Endothelial cell of umbilical vein (primary cell): Measurements from ENCODE around the gene GRID1. TPM values are rescaled to one million over a fixed set of nuclear protein-coding genes. Genes with fewer than 3 reads are reported as not detected.

ENCODE experiments used
- BruUV-seq: library from RNA; stranded (reverse); fragments of 400-500 nt; replicated peaks from 2 replicates; lab custom pipeline; 2021; lab: Mats Ljungman, UMichigan
- CTCF ChIA-PET: fragments of 300-600, 350-600 bp; sonication (Branson Sonifier 250); formaldehyde crosslinking; loops from one replicate; lab custom pipeline; 2021; ENCODE audit warnings: antibody characterized with exemption, inconsistent platforms; lab: Charles Lee
- POLR2A ChIA-PET: fragments of 300-600, 350-600 bp; sonication (Branson Sonifier 250); formaldehyde crosslinking; loops from one replicate; lab custom pipeline; 2021; ENCODE audit warnings: antibody characterized with exemption, inconsistent platforms; lab: Charles Lee
- DNase-seq: peaks from one replicate; pipeline ENCODE4 v3.0.0-alpha.2; 2011; ENCODE audit warnings: low read depth, low spot score
- FAIRE-seq: peaks from 2 replicates; lab custom pipeline; 2011; peaks lifted over from hg19 to GRCh38; lab: Jason Lieb, UNC
- H2AFZ ChIP-seq: 2 replicates; pipeline ENCODE4 v1.6.0; 2012; ENCODE audit warnings: low read depth, low read length, control low read depth, inconsistent platforms
- H3K27ac ChIP-seq: 2 replicates; pipeline ENCODE4 v1.5.1; 2011; ENCODE audit warnings: low read depth, mild to moderate bottlenecking, control low read depth, low read length, moderate library complexity; ENCODE audit not compliant: insufficient read depth
- H3K27me3 ChIP-seq, 2 experiments: 2 replicates each; pipeline versions ENCODE4 v1.6.0 to v1.6.1; 2011; ENCODE audit warnings: low read length in 2 of 2, mixed read lengths in 1 of 2; ENCODE audit not compliant: control insufficient read depth in 2 of 2, insufficient read depth in 2 of 2
- H3K36me3 ChIP-seq, 2 experiments: 2 replicates in 1 of 2; 3 replicates in 1 of 2; pipeline ENCODE4 v1.5.1; 2011; ENCODE audit warnings: low read length in 2 of 2, mild to moderate bottlenecking in 1 of 2, moderate library complexity in 1 of 2; ENCODE audit not compliant: control insufficient read depth in 2 of 2, insufficient read depth in 2 of 2; ENCODE audit errors: extremely low read depth in 1 of 2
- H3K4me1 ChIP-seq: 3 replicates; pipeline ENCODE4 v1.5.1; 2011; ENCODE audit warnings: mild to moderate bottlenecking, low read length; ENCODE audit not compliant: control insufficient read depth, insufficient read depth; ENCODE audit errors: extremely low read depth
- H3K4me2 ChIP-seq: 2 replicates; pipeline ENCODE4 v1.6.1; 2011; ENCODE audit warnings: low read length, control low read depth, mixed read lengths; ENCODE audit not compliant: insufficient read depth
- H3K4me3 ChIP-seq, 3 experiments: fragments of 200-600 bp in 1 of 3; sonication (generic), shearing (Covaris generic) in 1 of 3; replicated peaks in 1 of 3; 2 replicates each; pipeline ENCODE4 v1.5.1; 2011 to 2016; ENCODE audit warnings: control low read depth in 3 of 3, low read length in 3 of 3, mild to moderate bottlenecking in 2 of 3, inconsistent platforms in 1 of 3, low read depth in 1 of 3, moderate library complexity in 1 of 3; ENCODE audit not compliant: insufficient read depth in 1 of 3
- H3K79me2 ChIP-seq: 2 replicates; pipeline ENCODE4 v1.6.0; 2012; ENCODE audit warnings: low read length, inconsistent platforms; ENCODE audit not compliant: control insufficient read depth, insufficient read depth
- H3K9ac ChIP-seq: replicated peaks from 2 replicates; pipeline ENCODE3; 2011; ENCODE audit warnings: low read length, control low read depth; ENCODE audit not compliant: insufficient read depth; ENCODE audit errors: extremely low read depth
- H3K9me1 ChIP-seq: replicated peaks from 3 replicates; pipeline ENCODE4 v1.6.0; 2011; ENCODE audit warnings: mild to moderate bottlenecking, low read length; ENCODE audit not compliant: control insufficient read depth, insufficient read depth; ENCODE audit errors: extremely low read depth
- H3K9me3 ChIP-seq: replicated peaks from 2 replicates; pipeline ENCODE4 v1.5.1; 2012; ENCODE audit warnings: low read length, inconsistent platforms; ENCODE audit not compliant: control insufficient read depth, insufficient read depth
- H4K20me1 ChIP-seq: replicated peaks from 2 replicates; pipeline ENCODE3; 2011; ENCODE audit warnings: mild to moderate bottlenecking, low read length; ENCODE audit not compliant: control insufficient read depth, insufficient read depth; ENCODE audit errors: extremely low read depth
- EZH2 ChIP-seq: IDR thresholded peaks from 2 replicates; pipeline ENCODE4 v1.6.1; 2012; ENCODE audit warnings: borderline replicate concordance, low read depth, mild to moderate bottlenecking, moderate library complexity, low read length, inconsistent platforms; ENCODE audit not compliant: severe bottlenecking
- FOS ChIP-seq: IDR thresholded peaks from 2 replicates; pipeline ENCODE4 v1.6.1; 2011; ENCODE audit warnings: mild to moderate bottlenecking, low read length, moderate library complexity, borderline replicate concordance; ENCODE audit not compliant: insufficient read depth
- GATA2 ChIP-seq: IDR thresholded peaks from 2 replicates; pipeline ENCODE4 v1.7.0; 2011; ENCODE audit warnings: low read depth, mild to moderate bottlenecking, moderate library complexity, mixed read lengths, low read length; ENCODE audit not compliant: insufficient read length, insufficient read depth
- JUN ChIP-seq: IDR thresholded peaks from 2 replicates; pipeline ENCODE4 v1.6.1; 2011; ENCODE audit warnings: borderline replicate concordance, low read depth; ENCODE audit not compliant: insufficient read length, insufficient read depth
- MYC ChIP-seq: IDR thresholded peaks from one replicate; pipeline ENCODE4 v1.6.1; 2011; ENCODE audit warnings: mild to moderate bottlenecking, low read depth, low read length
- POLR2A ChIP-seq: IDR thresholded peaks from 2 replicates; pipeline ENCODE4 v1.6.1; 2012; ENCODE audit warnings: low read depth, mild to moderate bottlenecking, control low read depth, low read length
- POLR2AphosphoS5 ChIP-seq: IDR thresholded peaks from 2 replicates; pipeline ENCODE4 v1.6.1; 2012; ENCODE audit warnings: low read depth, mild to moderate bottlenecking, control low read depth, low read length, moderate library complexity; ENCODE audit not compliant: insufficient read depth
- dilution Hi-C: fragments of 300-500 bp; cut with MboI; formaldehyde crosslinking; loops from one replicate; pipeline ENCODE4 v1.15.0; 2019; ENCODE audit warnings: low sequenced_read_pairs; ENCODE audit not compliant: extremely low pct_ligation_motif_present
- intact Hi-C: fragments of 100-400 bp; cut with micrococcal nuclease; formaldehyde crosslinking; loops from one replicate; pipeline ENCODE4 v1.10.0; 2022
- polyA plus RNA-seq, 4 experiments: library from polyadenylated mRNA; depleted of rRNA in 3 of 4; stranded (reverse) in 3 of 4; unstranded in 1 of 4; fragments of >200 nt; gene quantifications; 2 replicates each; pipeline versions ENCODE4 v1.2.1 to v1.2.3, GENCODE V29; 2011 to 2012; ENCODE audit warnings: missing spikeins in 1 of 4
- total RNA-seq: library from RNA; stranded (reverse); gene quantifications from 2 replicates; pipeline ENCODE4 v1.2.3, GENCODE V29; 2021
- TF ChIP-seq, protein P1 (sequence below), 2 donors: IDR thresholded peaks; 1 replicate in 1 of 2; 2 replicates in 1 of 2; pipeline ENCODE4 v1.5.1; 2011; ENCODE audit warnings: low read length in 2 of 2, mild to moderate bottlenecking in 2 of 2, moderate library complexity in 2 of 2, control low read depth in 1 of 2, inconsistent platforms in 1 of 2, low read depth in 1 of 2; ENCODE audit not compliant: insufficient read depth in 1 of 2; ENCODE audit errors: extremely low read depth in 1 of 2
- TF ChIP-seq, protein P2 (sequence below): IDR thresholded peaks from 2 replicates; pipeline ENCODE4 v1.6.1; 2011; ENCODE audit not compliant: insufficient read depth, insufficient read length

GRID1 gene
- total and polyA plus RNA-seq, 2 donors (not counting 3 experiments of a cell fraction or from before 2014, with no cell fraction given), result not detected

- dilution Hi-C loops, result no loop called here
- H4K20me1 ChIP-seq, result no peaks in the 10 kb centered on the region
Measured at GRCh38 chr10:86212391-86212700, 154.2 kb downstream of the GRID1 start.

More at GRCh38 chr10:86212391-86212700, 154.2 kb downstream of the GRID1 start:
- ChIA-PET CTCF (no interaction called here), POLR2A (no interaction called here)
- no TSS peak for BruUV-seq
- Histone ChIP-seq H3K9me1 (no peaks in the 10 kb centered on the region), H3K36me3 (no peaks in the 10 kb centered on the region), H3K27me3 (no peaks in the 10 kb centered on the region), H3K9me3 (no peaks in the 10 kb centered on the region), H2AFZ (no peak overlapping the region), H3K27ac (no peak overlapping the region), H3K4me2 (no peak overlapping the region), H3K4me3 (no peak overlapping the region), H3K9ac (no peak overlapping the region), H3K4me1 (no peaks in the 10 kb centered on the region), H3K79me2 (no peaks in the 10 kb centered on the region)
- FAIRE-seq (no peak), DNase-seq (no peak)
- TF ChIP-seq MYC (no peak), EZH2 (no peak), JUN (no peak), GATA2 (no peak), POLR2AphosphoS5 (no peak), FOS (no peak), POLR2A (no peak)
- TF ChIP-seq, protein P1, sequence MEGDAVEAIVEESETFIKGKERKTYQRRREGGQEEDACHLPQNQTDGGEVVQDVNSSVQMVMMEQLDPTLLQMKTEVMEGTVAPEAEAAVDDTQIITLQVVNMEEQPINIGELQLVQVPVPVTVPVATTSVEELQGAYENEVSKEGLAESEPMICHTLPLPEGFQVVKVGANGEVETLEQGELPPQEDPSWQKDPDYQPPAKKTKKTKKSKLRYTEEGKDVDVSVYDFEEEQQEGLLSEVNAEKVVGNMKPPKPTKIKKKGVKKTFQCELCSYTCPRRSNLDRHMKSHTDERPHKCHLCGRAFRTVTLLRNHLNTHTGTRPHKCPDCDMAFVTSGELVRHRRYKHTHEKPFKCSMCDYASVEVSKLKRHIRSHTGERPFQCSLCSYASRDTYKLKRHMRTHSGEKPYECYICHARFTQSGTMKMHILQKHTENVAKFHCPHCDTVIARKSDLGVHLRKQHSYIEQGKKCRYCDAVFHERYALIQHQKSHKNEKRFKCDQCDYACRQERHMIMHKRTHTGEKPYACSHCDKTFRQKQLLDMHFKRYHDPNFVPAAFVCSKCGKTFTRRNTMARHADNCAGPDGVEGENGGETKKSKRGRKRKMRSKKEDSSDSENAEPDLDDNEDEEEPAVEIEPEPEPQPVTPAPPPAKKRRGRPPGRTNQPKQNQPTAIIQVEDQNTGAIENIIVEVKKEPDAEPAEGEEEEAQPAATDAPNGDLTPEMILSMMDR (IDR thresholded peaks at IDR 0.05; ENCODE audit: extremely low read depth in 1 of 2, insufficient read depth in 1 of 2, low read depth in 1 of 2, low read length in 2 of 2), result no peak
- TF ChIP-seq, protein P2, sequence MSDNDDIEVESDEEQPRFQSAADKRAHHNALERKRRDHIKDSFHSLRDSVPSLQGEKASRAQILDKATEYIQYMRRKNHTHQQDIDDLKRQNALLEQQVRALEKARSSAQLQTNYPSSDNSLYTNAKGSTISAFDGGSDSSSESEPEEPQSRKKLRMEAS, result no peak
- intact Hi-C loops, result no loop called here
